Gastroesophageal sphincter (tissue), 3 donors: Measurements from ENCODE around the gene GMDS.

Source experiments
- CTCF ChIP-seq, 4 experiments: fragments of 200-600 bp in 2 of 4; fragments of 450-650 bp in 2 of 4; sonication (generic) in 1 of 4; IDR thresholded peaks; one replicate each; pipeline ENCODE4 v1.5.1; 2017 to 2019; ENCODE audit warnings: antibody characterized with exemption in 4 of 4, mild to moderate bottlenecking in 2 of 4, moderate library complexity in 2 of 4
- EP300 ChIP-seq: sonication (generic); formaldehyde crosslinking; IDR thresholded peaks from one replicate; pipeline ENCODE4 v1.6.1; 2017; ENCODE audit warnings: antibody characterized with exemption, mild to moderate bottlenecking
- POLR2A ChIP-seq, 2 donors: fragments of 450-650 bp; IDR thresholded peaks; one replicate each; pipeline ENCODE4 v1.6.1; 2017; ENCODE audit warnings: antibody characterized with exemption in 2 of 2, mild to moderate bottlenecking in 2 of 2, moderate library complexity in 1 of 2
- POLR2AphosphoS5 ChIP-seq: sonication (generic); formaldehyde crosslinking; IDR thresholded peaks from one replicate; pipeline ENCODE4 v1.6.1; 2017; ENCODE audit warnings: antibody characterized with exemption

GRCh38 chr6:2192976-2193375 is 52.4 kb downstream of the GMDS start:
- TF ChIP-seq EP300 (no peak), CTCF (IDR thresholded peaks at IDR 0.05) (no peak), POLR2AphosphoS5 (no peak), POLR2A (IDR thresholded peaks at IDR 0.05) (no peak)
